HG03520 (cell line): Measurements from ENCODE around the gene SLC9A9.

Experiments used
- ATAC-seq: cut with Tn5 transposase; IDR thresholded peaks from one replicate; pipeline ENCODE4 v1.9.1; 2021; ENCODE audit warnings: mild to moderate bottlenecking, moderate library complexity; ENCODE audit not compliant: unreplicated experiment

The SLC9A9 gene

GRCh38 chr3:143273975-143274690 lies 574.1 kb downstream of the SLC9A9 start:
- ATAC-seq: no peak

DNA sequence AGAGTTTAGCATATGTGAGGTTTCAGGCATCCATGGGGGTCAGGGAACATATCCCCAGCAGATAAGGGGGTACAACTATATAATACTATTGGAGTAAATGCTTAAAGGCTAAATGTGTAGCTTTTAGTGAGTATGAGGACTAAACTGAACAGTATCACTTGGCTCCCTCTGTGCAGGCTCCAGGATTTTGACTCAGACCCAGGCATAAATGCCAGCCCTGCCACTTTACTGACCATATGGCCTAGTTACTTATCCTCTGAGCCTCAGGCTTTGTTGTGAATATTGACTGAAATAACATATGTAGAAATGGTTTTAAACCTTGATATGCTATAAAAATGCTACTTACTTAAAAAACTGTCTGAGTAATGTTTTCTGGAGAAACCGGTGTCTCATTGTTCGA lies 577.1 kb downstream of the SLC9A9 start:
- ATAC-seq: no peak

- no peak for ATAC-seq
These were observed 578.5 kb downstream of the SLC9A9 start for GRCh38 chr3:143269741-143270140.

GRCh38 chr3:143267989-143268388 lies 580.3 kb downstream of the SLC9A9 start:
- no peak for ATAC-seq

- no peak for ATAC-seq
These were observed 581.3 kb downstream of the SLC9A9 start for GRCh38 chr3:143266927-143267326.

DNA sequence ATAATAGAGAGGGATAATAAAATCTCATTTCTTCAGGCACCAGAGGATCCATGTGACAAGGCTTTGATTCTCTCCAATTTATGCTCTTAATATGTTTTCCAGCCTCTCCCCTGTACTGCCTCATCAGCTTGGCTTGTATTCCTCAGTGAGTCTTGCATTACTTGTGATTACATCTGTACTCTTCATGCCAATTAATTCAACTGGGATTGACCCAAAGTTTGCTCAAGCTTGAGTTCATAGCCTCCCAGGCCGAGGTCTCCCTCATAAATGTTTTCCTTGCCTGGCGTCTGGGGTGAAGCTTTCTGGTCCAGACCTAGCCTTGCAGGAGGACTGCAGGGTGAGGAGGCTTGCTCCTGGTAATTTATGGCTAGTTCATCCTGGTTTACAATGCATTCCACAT lies 581.8 kb downstream of the SLC9A9 start:
- ATAC-seq: no peak

DNA sequence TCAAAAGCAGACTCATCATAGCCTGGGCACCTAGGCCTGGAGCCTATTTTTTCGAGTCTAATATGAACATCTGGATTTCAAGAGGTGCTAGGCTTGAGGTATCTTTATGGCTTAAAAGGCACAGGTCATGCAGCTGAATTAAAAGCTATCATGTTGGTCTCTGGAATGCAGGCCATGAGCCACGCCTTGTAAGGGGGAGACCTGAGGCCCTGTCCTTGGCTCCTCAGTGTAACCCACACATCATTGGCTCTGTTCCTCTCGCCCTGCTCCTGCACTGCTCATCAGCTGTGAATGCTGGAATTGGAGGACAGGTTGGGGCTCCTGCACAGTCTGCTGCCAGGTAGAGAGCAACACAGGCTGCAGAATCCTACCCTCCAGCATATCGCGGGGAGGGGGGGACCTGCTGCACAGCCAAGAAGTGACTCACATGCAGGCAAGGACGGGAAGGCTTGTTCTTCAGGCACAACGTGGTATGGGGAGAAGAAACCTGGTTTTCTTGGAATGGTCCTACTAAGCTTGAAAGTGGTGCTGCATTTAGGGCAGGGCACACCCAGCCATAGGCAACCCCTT lies 582.7 kb downstream of the SLC9A9 start:
- no peak for ATAC-seq

GRCh38 chr3:143263852-143264513 lies 584.3 kb downstream of the SLC9A9 start:
- no peak for ATAC-seq

- no peak for ATAC-seq
These were observed 586.4 kb downstream of the SLC9A9 start for GRCh38 chr3:143261848-143262247.

- no peak for ATAC-seq
These were observed 589.6 kb downstream of the SLC9A9 start for GRCh38 chr3:143258692-143259091.

GRCh38 chr3:143256416-143256815 lies 591.9 kb downstream of the SLC9A9 start:
- ATAC-seq: no peak

DNA sequence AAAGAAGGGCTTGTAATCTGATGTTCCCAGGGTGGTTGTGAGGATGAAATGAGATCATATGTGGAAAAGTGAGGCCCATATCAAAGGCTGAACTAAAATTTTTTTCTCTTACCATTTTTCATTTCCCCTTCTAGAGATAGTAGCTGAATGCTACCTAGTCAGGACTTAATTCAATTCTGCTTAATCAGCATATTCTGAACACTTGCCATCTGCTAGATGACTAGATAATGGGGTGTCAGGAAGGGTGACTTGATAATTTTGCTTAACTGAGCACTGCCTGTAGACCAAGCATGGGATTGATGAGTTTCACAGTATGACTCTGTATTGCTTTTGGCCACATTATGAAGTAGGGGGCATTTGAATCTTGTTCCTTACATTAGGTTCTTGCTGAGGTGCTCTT lies 592.5 kb downstream of the SLC9A9 start:
- ATAC-seq: no peak

- no peak for ATAC-seq
These were observed 595.3 kb downstream of the SLC9A9 start for GRCh38 chr3:143252931-143253330.

DNA sequence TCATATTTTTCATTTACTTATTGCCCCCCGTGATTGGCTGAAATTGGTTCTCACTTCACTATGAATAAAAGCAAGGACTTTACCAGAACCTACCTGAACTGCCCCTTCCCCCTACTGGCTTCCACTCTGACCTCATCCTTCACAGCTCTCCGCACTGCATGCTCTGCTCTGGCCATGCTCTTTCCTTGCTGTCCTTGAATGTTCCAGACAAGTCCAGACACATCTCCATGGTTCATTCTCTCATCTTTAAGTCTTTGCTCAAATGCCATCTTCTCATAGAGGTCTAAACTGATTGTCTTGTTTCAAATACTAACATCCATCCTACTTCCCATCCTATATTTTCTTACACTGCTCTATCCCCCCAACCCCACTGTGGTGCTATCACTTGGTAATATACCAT lies 599.3 kb downstream of the SLC9A9 start:
- ATAC-seq: no peak

DNA sequence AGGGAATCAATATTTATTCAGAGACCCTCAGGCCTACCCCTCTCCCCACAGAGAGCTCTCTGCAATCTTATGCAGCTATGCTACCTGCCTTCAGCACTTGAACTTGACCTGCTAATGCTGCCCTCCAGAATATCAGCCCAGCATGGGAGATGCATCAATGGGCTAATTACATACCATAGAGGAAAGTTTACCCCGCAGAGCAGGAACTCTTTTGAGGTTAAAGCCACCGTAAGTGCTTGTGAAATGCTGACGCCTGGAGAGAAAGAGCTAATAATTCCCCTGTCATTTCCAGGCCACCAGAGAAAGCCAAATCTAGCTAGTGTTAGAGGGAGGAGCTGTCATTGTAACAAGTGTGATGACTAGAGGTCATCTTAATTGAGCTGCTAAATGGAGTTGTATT lies 601.2 kb downstream of the SLC9A9 start:
- ATAC-seq: no peak

DNA sequence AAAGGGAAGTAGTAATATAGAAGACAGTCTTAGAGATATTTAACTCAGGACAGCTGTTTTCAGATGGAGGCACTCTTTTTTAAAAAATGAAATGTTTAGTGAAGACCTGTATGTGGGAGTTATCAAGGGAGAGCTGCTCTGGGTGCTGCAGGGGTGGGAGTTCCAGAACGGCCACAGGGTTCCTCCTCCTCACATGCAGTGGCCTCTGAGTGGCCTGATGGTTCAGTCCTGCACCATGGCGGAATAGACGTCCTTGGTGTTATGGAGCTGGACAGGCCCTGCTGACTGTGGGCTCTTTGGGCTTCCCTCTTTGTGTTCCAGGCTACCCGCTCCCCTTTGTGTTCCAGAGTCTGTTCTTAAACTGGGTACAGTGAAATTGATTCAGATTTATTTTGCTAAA lies 602.6 kb downstream of the SLC9A9 start:
- ATAC-seq: no peak

DNA sequence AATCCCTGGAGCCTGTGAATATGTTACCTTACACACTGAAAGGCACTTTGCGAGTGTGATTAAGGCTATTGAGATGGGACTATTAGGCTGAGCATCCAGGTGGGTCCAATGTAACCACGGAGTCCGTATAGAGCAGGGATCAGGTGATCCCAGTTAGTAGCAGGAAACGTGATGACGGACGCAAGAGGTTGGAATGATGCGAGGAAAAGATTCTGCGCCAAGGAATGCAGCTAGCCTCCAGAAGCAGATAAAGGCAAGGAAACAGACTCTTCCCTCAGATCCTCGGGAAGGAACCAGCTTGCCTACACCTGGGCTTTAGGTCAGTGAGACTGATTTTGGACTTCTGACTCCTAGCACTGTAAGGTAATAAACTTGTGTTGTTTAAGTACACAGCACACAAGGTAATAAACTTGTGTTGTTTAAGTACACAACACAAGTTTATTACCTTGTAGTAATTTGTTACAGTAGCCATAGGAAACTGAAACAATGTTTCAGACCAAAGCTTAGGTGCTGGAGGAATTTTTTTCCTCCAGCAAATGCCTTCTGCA lies 603.7 kb downstream of the SLC9A9 start:
- no peak for ATAC-seq

DNA sequence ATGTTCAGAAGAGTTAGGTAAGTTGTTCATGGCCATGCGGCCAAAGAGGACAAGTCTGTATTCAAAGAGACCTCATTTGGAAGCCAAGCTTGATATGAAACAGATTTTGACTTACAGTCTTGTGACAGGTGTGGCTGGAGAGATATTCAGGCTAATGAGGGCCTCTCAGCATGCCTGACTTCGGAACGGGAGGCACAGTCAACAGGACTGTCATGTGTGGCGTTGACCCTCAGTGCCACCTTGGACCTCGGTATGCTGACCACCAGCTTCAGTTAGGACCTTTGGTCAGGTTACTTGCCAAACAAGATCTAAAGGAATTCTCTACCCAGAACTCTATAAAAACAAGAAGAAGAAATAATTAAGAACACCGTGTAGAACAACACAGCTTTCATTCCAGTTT lies 604.6 kb downstream of the SLC9A9 start:
- ATAC-seq: no peak

DNA sequence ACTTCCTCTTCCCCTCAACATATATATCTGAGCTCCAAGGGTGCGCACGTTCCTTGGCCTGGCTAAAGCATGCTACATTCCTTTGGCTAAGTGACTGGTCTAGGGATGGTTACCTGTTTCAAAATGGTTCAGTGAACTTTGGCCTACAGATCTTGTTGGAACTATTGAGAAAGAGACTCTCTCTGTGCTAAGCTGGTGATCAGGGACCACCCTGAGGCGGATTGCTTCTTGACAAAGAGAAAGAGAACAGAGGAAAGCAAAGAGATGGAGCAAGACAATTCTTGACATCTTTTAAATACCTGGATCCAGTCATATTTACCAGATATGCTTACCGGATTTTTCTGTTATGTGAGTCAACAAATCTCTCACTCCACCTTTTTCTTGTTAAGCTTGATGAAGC lies 605.6 kb downstream of the SLC9A9 start:
- ATAC-seq: no peak

DNA sequence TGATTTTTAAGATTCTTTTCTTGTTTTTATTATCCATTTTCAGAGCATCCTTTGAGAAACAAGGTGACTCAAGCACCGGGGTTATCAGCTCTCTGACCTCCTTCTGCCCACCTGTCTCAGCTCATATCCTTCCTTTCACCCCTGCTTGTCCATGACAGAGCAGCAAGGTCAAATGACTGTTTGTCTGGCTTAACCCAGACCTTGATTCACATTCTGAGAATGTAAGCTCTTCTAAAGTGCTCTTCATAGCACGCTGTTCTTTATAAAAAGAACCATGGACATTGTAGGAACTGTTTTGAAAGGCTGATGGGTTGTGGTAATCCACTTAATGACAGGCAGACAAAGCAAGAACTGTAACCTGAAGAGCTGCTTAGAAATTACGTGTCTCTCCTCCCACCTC lies 606.2 kb downstream of the SLC9A9 start:
- ATAC-seq: no peak

DNA sequence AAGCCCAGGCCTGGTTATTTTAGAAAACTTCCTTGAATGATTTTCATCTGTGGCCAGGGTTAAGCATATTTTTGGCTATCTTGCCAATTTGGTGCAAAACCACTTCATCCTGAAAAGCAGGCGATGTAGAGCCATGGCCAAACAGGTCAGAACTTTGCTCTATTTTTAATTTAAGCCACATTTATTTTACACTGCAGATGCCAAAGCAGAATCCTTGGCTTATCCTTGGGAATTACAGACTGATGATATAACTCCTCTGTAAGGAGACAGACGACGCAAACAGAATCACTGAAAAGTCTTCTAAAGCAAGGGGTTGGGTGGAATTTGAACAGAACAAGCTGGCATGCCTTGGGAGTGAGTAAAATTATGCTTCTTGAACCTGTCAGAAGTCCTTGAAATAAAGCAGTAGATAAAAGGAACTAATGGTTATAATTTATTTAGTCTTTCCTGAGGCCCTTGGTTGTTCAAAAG lies 606.8 kb downstream of the SLC9A9 start:
- no peak for ATAC-seq

- ATAC-seq: no peak
These were observed 607.4 kb downstream of the SLC9A9 start for GRCh38 chr3:143240886-143241285.
